ENCODE measurements around the gene PCED1A. TPM values are rescaled to one million over a fixed set of nuclear protein-coding genes. Genes with fewer than 3 reads are reported as not detected.

The PCED1A gene
- total RNA-seq, 2 donors from 2014 or later, result 15.0 to 38.5 TPM

- Mint-ChIP-seq H3K4me3 (no peak overlapping the region), H3K27ac (no peak overlapping the region), H3K36me3 (ENCODE audit: low read depth) (no peaks in the 10 kb centered on the region), H3K4me1 (peaks cover 21% of the 10 kb centered on the region), H3K9me3 (no peaks in the 10 kb centered on the region), H3K27me3 (peaks cover 46% of the 10 kb centered on the region)
- no peak for ATAC-seq (replicated peaks)
These were observed 43.1 kb downstream of the PCED1A start for GRCh38 chr20:2797136-2797983.

DNA sequence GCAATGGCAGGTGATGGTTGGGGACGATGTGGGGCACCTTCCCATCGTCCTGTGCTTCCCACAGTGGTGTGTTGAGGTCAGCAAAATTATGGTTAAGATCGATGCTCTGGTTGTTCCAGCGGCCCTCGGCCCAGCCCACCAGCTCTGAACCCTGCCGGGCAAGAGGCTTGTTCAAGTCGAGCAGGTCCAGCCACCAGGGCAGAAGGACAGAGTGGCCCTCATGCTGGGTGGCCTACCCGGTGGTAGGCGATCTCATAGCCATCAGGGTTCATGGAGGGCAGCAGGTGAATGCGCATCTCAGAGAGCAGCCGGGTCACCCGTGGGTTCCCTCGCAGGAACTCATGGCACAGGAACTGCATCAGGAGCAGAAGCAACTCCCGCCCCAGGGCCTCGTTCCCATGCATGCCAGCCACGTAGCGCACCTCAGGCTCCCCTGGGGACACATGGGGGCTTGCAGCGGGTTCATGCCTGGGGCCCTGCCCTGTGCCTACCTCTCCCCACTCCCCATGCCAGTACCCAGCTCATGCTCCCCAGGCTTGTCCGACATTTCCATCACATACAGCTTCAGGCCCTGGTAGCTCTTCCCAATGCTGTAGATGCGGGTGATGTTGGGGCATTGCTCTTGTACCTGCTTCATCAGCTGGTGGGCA is 44.3 kb downstream of the PCED1A start:
- no peak overlapping the region for H3K27ac Mint-ChIP-seq
- no peaks in the 10 kb centered on the region for H3K36me3 Mint-ChIP-seq (ENCODE audit: low read depth)
- no peak overlapping the region for H3K4me3 Mint-ChIP-seq
- H3K9me3 Mint-ChIP-seq, result no peaks in the 10 kb centered on the region
- no peak for ATAC-seq (replicated peaks)
- H3K4me1 Mint-ChIP-seq, result peaks cover 19% of the 10 kb centered on the region
- H3K27me3 Mint-ChIP-seq, result peaks cover 44% of the 10 kb centered on the region

GRCh38 chr20:2795451-2795850 is 45.0 kb downstream of the PCED1A start:
- Mint-ChIP-seq H3K27ac (no peak overlapping the region), H3K36me3 (ENCODE audit: low read depth) (no peaks in the 10 kb centered on the region), H3K9me3 (no peaks in the 10 kb centered on the region), H3K4me1 (peaks cover 13% of the 10 kb centered on the region), H3K4me3 (no peak overlapping the region), H3K27me3 (peaks cover 42% of the 10 kb centered on the region)
- ATAC-seq (replicated peaks), result no peak

GRCh38 chr20:2794866-2795447 is 45.5 kb downstream of the PCED1A start:
- Mint-ChIP-seq H3K4me3 (no peak overlapping the region), H3K9me3 (no peaks in the 10 kb centered on the region), H3K27me3 (peaks cover 44% of the 10 kb centered on the region), H3K4me1 (peaks cover 11% of the 10 kb centered on the region), H3K27ac (no peak overlapping the region), H3K36me3 (ENCODE audit: low read depth) (no peaks in the 10 kb centered on the region)
- ATAC-seq (replicated peaks), result no peak

GRCh38 chr20:2794202-2794748 is 46.2 kb downstream of the PCED1A start:
- Mint-ChIP-seq H3K27me3 (peaks cover 38% of the 10 kb centered on the region), H3K4me1 (peaks cover 4% of the 10 kb centered on the region), H3K27ac (no peak overlapping the region), H3K36me3 (ENCODE audit: low read depth) (no peaks in the 10 kb centered on the region), H3K4me3 (no peak overlapping the region), H3K9me3 (no peaks in the 10 kb centered on the region)
- no peak for ATAC-seq (replicated peaks)

DNA sequence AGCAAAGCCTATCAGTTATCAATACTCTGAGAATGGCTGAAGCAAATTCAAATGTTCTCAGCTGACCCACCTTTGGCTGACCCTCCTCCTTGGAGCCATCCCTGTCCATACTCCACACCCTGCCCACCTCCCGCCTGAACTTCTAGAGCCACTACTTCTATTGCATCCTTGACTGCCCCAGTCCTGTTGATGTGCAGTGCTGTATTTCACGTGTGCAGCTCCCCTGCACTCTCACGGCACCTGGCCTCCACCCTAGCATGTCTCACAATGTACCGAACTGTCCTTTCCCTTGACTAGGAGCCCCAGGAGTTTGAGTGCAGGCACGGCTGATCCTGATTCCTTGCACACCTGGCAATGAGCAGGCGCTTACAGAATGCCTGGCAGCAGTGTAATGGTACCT is 47.0 kb downstream of the PCED1A start:
- H3K36me3 Mint-ChIP-seq (ENCODE audit: low read depth), result no peaks in the 10 kb centered on the region
- H3K27ac Mint-ChIP-seq, result no peak overlapping the region
- no peaks in the 10 kb centered on the region for H3K4me1 Mint-ChIP-seq
- no peaks in the 10 kb centered on the region for H3K9me3 Mint-ChIP-seq
- ATAC-seq (replicated peaks), result no peak
- H3K27me3 Mint-ChIP-seq, result peaks cover 39% of the 10 kb centered on the region
- no peak overlapping the region for H3K4me3 Mint-ChIP-seq

Other genes starting within 250 kb of the PCED1A start
- gene NOP56, start 188.0 kb downstream of the PCED1A start, total RNA-seq, result 100 to 1,000 TPM; 261 to 583 TPM
- 100 to 1,000 TPM in 1 of 2 donors, 10 to 100 TPM in 1; 85.7 to 123 TPM for gene IDH3B, start 176.4 kb downstream of the PCED1A start, total RNA-seq
- 1 to 10 TPM; 3.6 to 4.9 TPM for gene EBF4, start 147.9 kb downstream of the PCED1A start, total RNA-seq
- gene CPXM1, start 40.0 kb downstream of the PCED1A start, total RNA-seq, result under 1 TPM; 0.63 to 0.69 TPM
- not detected for gene C20orf141, start 25.7 kb downstream of the PCED1A start, total RNA-seq
- gene TMEM239, start 24.3 kb downstream of the PCED1A start, total RNA-seq, result not detected
- gene VPS16, start 90 bp upstream of the PCED1A start, total RNA-seq, result 10 to 100 TPM; 37.2 to 45.4 TPM
- gene PTPRA, start 32.8 kb upstream of the PCED1A start, total RNA-seq, result 10 to 100 TPM; 40.0 to 46.5 TPM
- gene GNRH2, start 203.0 kb upstream of the PCED1A start, total RNA-seq, result 10 to 100 TPM in 1 of 2 donors, under 1 TPM in 1; 0.61 to 13.7 TPM
- gene MRPS26, start 205.4 kb upstream of the PCED1A start, total RNA-seq, result 10 to 100 TPM; 52.9 to 66.4 TPM
- gene OXT, start 231.0 kb upstream of the PCED1A start, total RNA-seq, result not detected
- gene AVP, start 244.1 kb upstream of the PCED1A start, total RNA-seq, result not detected

All from activated T-helper 17 cell treated with anti-CD3 and anti-CD28 coated beads, Interleukin-2, amount 50 U/mL, for 72 hours (primary cell).